GM18511 (cell line): ENCODE data around the gene ABHD12B.
A peak's percentile ranks its signal among the peaks of the same experiment; 100 is the strongest.

Source experiments
- ATAC-seq: cut with Tn5 transposase; IDR thresholded peaks from one replicate; pipeline ENCODE4 v1.9.1; 2021; ENCODE audit warnings: mild to moderate bottlenecking, moderate library complexity; ENCODE audit not compliant: unreplicated experiment

The ABHD12B gene

GRCh38 chr14:50837850-50838470 is 33.9 kb upstream of the ABHD12B start:
- no peak for ATAC-seq

GRCh38 chr14:50839048-50839447 is 32.8 kb upstream of the ABHD12B start:
- ATAC-seq: peak; percentile 59

DNA sequence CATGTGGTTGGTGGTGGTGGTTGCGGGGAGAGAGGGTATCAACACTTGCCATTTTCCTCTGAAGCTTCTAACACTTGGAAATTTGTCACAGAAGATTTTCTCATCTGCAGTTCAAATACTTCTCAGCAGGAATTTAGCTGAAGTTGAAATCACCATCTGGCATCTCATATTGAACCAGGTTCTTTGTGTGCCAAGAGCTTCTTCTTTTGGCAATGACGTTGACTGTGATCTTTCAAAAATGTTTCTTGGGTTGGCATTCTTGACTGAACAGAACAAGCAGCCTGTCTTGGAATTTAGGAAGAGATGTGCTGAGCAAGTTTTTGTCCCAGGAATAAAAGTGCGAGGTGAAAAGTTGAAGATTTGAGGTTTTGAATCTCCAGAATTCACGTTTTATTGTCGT is 32.2 kb upstream of the ABHD12B start:
- ATAC-seq: no peak

GRCh38 chr14:50844391-50844790 is 27.5 kb upstream of the ABHD12B start:
- ATAC-seq: no peak

- ATAC-seq: no peak
Observed at GRCh38 chr14:50845166-50845565, 26.7 kb upstream of the ABHD12B start.

DNA sequence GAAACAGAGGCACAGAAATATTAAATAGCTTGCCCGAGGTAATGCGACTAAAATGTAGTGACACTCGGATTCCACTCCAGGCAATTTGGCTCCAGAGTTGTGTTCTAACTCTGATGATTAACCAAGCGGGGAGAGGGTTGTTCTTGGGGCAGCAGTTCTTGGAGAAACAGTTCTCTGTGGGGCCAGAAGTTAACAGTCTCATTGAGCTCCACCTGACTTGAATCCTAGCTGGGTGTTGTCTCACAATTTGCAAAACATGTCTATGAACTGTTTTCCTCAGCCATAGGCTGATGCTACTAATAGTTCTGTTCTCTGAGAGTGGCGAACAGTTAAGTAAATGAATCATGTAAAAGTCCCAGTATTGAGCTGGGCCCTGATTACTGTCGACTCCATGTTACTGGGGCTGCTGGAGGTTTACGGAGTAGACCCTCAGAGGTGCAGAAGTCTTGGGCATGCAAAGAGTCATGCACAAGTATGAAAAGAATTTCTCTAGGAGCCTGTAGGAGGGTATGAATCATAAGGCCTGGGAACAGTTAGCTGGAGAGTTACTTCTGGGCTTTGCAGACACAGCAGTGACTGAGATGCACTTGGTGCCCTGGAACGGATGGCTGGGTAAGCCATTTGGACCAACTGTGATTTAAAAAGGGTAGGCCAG is 25.5 kb upstream of the ABHD12B start:
- no peak for ATAC-seq

- ATAC-seq: no peak
Observed at GRCh38 chr14:50853891-50854290, 18.0 kb upstream of the ABHD12B start.

DNA sequence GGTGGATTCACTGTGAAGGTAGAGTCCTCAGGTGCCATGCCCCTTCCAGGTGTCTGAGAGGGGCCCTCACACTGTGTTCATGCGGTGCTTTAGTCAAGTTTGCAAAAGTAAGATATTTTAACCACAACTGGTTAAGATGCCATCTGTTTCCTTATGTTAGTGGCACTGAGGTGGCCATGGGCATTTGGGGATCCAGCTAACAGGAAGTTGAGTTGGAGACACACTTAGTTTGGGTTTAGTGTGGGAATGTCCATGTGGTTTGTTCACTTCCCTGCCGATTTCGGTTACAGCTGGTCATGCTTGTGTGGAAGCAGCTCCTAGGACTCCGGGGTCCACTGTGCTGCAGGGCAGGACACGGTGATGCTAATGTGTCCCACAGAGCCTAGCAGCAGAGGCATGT is 17.3 kb upstream of the ABHD12B start:
- no peak for ATAC-seq

DNA sequence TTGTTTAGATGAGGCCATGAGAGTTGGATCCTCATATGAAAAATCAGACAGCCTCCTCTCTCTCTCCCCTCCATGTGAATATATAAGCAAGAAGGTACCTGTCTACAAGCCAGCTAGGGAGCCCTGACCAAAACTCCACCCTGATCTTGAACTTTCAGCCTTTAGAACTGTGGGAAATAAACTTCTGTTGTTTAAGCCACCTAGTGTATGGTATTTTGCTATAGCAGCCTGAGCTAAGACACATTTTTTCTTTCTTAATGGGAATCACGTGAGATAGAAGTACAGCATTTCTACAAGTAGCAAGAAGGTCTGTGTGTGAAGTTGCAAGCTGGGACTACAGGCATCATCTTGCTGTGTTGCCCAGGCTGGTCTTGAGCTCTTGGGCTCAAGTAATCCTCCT is 16.3 kb upstream of the ABHD12B start:
- no peak for ATAC-seq

- no peak for ATAC-seq
Observed at GRCh38 chr14:50856660-50857059, 15.2 kb upstream of the ABHD12B start.

DNA sequence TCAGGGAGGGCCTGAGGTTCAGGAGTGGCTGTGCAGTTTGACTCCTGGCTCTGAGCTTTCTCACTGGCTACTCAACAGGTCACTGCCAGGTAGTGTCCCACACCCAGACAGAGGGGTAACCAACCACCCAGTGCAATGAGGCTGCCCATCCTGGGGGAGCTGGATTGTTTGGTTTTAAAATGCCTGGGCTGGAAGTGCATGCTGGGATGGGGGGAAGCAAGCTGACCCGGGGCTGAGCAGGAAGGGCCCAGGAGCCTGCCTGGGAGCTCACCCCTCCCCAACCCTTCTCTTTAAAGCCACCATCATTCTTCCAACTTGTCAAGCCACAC is 12.6 kb upstream of the ABHD12B start:
- peak; percentile 26 for ATAC-seq

GRCh38 chr14:50860478-50861086 is 11.3 kb upstream of the ABHD12B start:
- peak; percentile 56 for ATAC-seq

GRCh38 chr14:50862036-50862570 is 9.8 kb upstream of the ABHD12B start:
- ATAC-seq: no peak

DNA sequence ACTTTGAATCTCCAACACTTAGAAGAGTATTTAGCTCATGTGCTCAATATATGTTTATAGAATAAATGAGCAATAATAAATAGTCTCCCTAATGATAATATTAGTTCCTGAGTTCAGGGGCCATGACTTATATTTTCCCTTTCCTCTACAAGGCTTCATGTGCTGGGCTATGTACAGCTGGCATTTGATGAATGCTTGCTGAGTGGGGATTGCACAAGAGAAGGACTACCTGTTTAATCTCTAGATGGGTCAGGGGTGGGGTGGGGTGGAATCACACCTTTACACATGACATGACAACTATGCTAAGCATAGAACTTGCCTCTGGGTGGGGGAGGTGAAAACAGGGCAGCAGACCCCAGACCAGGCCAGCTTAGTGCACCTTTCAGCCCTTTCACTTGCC is 7.6 kb upstream of the ABHD12B start:
- ATAC-seq: no peak

GRCh38 chr14:50864946-50865345 is 6.9 kb upstream of the ABHD12B start:
- no peak for ATAC-seq

DNA sequence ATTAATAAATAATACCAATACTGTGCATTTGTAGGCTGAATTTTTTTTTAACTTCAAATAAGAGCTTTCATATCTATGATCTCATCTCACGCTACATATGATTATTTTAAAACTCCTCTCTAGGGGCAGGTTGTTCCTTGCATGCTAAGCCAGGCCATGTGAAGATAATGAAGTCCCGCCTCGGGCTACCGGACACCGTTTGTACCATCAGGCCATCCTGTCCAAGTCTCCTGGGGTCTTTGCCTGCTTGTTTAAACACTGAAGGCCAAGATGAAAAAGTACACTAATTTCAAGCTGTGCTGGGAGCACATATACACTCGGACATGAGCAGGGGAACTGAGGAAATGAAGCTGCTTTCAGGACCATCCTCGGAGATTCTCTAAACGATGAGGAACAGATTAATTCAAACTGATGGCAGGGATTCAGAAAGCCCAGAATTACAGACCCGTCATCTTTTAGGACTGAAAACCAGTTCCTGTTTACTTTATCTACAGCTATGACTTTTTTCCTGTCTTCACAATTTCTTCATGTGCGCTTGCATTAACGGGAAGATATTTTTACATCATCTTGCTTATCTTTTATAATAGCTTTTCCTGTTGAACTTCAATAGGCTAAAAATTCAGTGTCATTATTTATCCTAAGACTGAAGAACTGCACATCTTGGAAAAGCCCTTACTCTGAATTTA is 6.3 kb upstream of the ABHD12B start:
- no peak for ATAC-seq

GRCh38 chr14:50871228-50871627 is 625 bp upstream of the ABHD12B start:
- ATAC-seq: no peak

GRCh38 chr14:50874757-50875156 is 2.9 kb downstream of the ABHD12B start:
- no peak for ATAC-seq

DNA sequence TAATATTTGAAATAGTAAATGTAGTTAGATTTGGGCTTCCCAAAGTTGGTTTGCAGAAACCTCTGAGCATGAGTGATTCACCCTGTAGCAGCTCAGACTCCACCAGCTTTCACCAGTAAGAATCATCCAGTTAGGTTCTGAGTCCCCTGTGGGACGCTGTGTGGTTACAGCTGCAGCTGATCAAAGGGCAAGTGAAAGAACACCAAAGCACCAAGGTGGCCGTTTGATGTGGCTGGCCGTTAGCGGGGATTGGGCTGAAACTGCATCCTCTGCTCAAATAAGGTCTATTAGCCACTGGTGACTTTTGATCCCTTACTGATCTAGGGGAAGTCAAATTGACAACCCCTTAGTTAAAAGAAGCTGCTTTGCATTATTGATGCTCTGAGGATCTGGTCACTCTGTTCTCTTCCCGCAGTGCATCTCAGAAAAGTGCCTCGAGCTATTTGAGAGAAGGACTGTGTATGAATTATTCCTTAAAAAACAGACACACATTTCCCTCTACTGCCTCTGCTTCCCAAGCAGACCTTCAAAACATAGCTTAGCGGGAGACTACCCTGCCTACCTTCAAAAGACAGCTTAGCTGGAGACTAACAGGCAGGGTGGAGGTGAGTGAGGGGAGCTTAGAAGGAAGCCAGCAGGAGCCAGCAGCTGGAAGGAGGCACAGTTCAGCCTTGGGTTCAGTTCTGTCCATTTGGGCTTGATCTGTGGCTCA is 3.7 kb downstream of the ABHD12B start:
- ATAC-seq: peak; percentile 92

GRCh38 chr14:50882932-50883826 is 11.3 kb downstream of the ABHD12B start:
- no peak for ATAC-seq
